ENCODE data around the gene ERAP2. TPM values are rescaled to one million over a fixed set of nuclear protein-coding genes. Genes with fewer than 3 reads are reported as not detected.

ERAP2 gene, protein sequence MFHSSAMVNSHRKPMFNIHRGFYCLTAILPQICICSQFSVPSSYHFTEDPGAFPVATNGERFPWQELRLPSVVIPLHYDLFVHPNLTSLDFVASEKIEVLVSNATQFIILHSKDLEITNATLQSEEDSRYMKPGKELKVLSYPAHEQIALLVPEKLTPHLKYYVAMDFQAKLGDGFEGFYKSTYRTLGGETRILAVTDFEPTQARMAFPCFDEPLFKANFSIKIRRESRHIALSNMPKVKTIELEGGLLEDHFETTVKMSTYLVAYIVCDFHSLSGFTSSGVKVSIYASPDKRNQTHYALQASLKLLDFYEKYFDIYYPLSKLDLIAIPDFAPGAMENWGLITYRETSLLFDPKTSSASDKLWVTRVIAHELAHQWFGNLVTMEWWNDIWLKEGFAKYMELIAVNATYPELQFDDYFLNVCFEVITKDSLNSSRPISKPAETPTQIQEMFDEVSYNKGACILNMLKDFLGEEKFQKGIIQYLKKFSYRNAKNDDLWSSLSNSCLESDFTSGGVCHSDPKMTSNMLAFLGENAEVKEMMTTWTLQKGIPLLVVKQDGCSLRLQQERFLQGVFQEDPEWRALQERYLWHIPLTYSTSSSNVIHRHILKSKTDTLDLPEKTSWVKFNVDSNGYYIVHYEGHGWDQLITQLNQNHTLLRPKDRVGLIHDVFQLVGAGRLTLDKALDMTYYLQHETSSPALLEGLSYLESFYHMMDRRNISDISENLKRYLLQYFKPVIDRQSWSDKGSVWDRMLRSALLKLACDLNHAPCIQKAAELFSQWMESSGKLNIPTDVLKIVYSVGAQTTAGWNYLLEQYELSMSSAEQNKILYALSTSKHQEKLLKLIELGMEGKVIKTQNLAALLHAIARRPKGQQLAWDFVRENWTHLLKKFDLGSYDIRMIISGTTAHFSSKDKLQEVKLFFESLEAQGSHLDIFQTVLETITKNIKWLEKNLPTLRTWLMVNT
- total RNA-seq = not detected in 2 replicates
- long read RNA-seq = 0 reads

GRCh38 chr5:96876292-96876850, at the start of gene ERAP2:
Gene ERAP2 (plus strand): TSS chr5:96876500. CDS start chr5:96879686, 3,186 bp downstream.
- no peaks in the 10 kb centered on the region for H3K36me3 Mint-ChIP-seq (ENCODE audit: insufficient read depth)
- DNase-seq (ENCODE audit: low spot score, unreplicated experiment) = no peak
- TF ChIP-seq CTCF (IDR thresholded peaks at IDR 0.05; ENCODE audit: unreplicated experiment) = no peak
- H3K4me3 Mint-ChIP-seq (ENCODE audit: low read depth) = no peak within 1 kb of the TSS
- no peaks in the 10 kb centered on the region for H3K9me3 Mint-ChIP-seq (ENCODE audit: low read depth)
- no peak within 1 kb of the TSS for H3K27ac Mint-ChIP-seq
- no peaks in the 10 kb centered on the region for H3K4me1 Mint-ChIP-seq (ENCODE audit: low read depth)
- no peaks in the 10 kb centered on the region for H3K27me3 Mint-ChIP-seq

GRCh38 chr5:96829297-96829696, 47.0 kb upstream of the ERAP2 start:
- Mint-ChIP-seq H3K9me3 (ENCODE audit: low read depth) (no peaks in the 10 kb centered on the region), H3K4me3 (ENCODE audit: low read depth) (no peak overlapping the region), H3K36me3 (ENCODE audit: insufficient read depth) (no peaks in the 10 kb centered on the region), H3K27ac (no peak overlapping the region), H3K4me1 (ENCODE audit: low read depth) (peaks cover 2% of the 10 kb centered on the region), H3K27me3 (no peaks in the 10 kb centered on the region)
- no peak for TF ChIP-seq CTCF (IDR thresholded peaks at IDR 0.05; ENCODE audit: unreplicated experiment)
- DNase-seq (ENCODE audit: low spot score, unreplicated experiment) = no peak

DNA sequence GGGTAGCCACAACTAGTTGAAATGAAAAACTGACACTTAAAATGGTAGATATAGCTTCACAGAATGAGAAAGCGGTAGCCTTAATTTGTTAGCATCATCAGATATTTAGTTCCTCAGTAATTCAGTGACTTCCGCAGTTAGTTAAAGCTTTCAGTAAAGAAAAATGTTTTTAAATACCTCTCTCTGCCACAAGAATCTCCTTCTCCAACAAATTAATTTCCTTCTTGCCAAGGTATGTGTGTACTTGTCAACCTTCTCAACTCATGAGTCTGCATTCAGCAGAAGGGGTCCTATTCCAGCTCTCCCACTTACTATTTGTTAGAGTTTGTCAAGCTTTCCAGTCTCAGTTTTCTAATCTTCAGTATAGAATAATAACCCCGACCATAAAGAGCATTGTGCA, 42.3 kb upstream of the ERAP2 start:
- no peak overlapping the region for H3K27ac Mint-ChIP-seq

GRCh38 chr5:96835791-96836191, 40.5 kb upstream of the ERAP2 start:
- Mint-ChIP-seq H3K27me3 (no peaks in the 10 kb centered on the region), H3K4me1 (ENCODE audit: low read depth) (peaks cover 9% of the 10 kb centered on the region), H3K36me3 (ENCODE audit: insufficient read depth) (no peaks in the 10 kb centered on the region), H3K4me3 (ENCODE audit: low read depth) (no peak overlapping the region), H3K27ac (no peak overlapping the region), H3K9me3 (ENCODE audit: low read depth) (no peaks in the 10 kb centered on the region)
- no peak for TF ChIP-seq CTCF (IDR thresholded peaks at IDR 0.05; ENCODE audit: unreplicated experiment)
- DNase-seq (ENCODE audit: low spot score, unreplicated experiment) = no peak

More for the DNA sequence above, 42.3 kb upstream of the ERAP2 start:
- H3K27me3 Mint-ChIP-seq = no peaks in the 10 kb centered on the region
- H3K4me1 Mint-ChIP-seq (ENCODE audit: low read depth) = no peaks in the 10 kb centered on the region
- no peaks in the 10 kb centered on the region for H3K9me3 Mint-ChIP-seq (ENCODE audit: low read depth)
- no peak overlapping the region for H3K4me3 Mint-ChIP-seq (ENCODE audit: low read depth)
- no peak for TF ChIP-seq CTCF (IDR thresholded peaks at IDR 0.05; ENCODE audit: unreplicated experiment)
- no peak for DNase-seq (ENCODE audit: low spot score, unreplicated experiment)
- no peaks in the 10 kb centered on the region for H3K36me3 Mint-ChIP-seq (ENCODE audit: insufficient read depth)

GRCh38 chr5:96836817-96837216, 39.5 kb upstream of the ERAP2 start:
- no peak overlapping the region for H3K4me3 Mint-ChIP-seq (ENCODE audit: low read depth)
- no peak for DNase-seq (ENCODE audit: low spot score, unreplicated experiment)

More at GRCh38 chr5:96836817-96837216, 39.5 kb upstream of the ERAP2 start:
- H3K27me3 Mint-ChIP-seq = no peaks in the 10 kb centered on the region
- no peak overlapping the region for H3K27ac Mint-ChIP-seq
- H3K9me3 Mint-ChIP-seq (ENCODE audit: low read depth) = no peaks in the 10 kb centered on the region
- H3K36me3 Mint-ChIP-seq (ENCODE audit: insufficient read depth) = no peaks in the 10 kb centered on the region
- H3K4me1 Mint-ChIP-seq (ENCODE audit: low read depth) = peaks cover 9% of the 10 kb centered on the region
- no peak for TF ChIP-seq CTCF (IDR thresholded peaks at IDR 0.05; ENCODE audit: unreplicated experiment)

Data from progenitor cell of endocrine pancreas (in vitro differentiated cells).